Trophoblast cell (in vitro differentiated cells and primary cell): ENCODE data around the gene SLC2A14.
"Not testable (repeated sequence)": the region's sequence is repeated elsewhere in the genome, so short reads cannot be mapped to it uniquely, and the experiment has no call there.

ENCODE experiments used
- DNase-seq, 2 donors: peaks; one replicate each; pipeline ENCODE4 v3.0.0-alpha.2; 2016
- H2AFZ ChIP-seq: 2 replicates; pipeline ENCODE4 v1.6.1; 2013; ENCODE audit warnings: low read length, moderate library complexity, mild to moderate bottlenecking; ENCODE audit not compliant: insufficient read depth, poor library complexity
- H2AK5ac ChIP-seq: 2 replicates; pipeline ENCODE4 v1.6.1; 2013; ENCODE audit warnings: mild to moderate bottlenecking, low read length
- H2BK120ac ChIP-seq: 2 replicates; pipeline ENCODE4 v1.6.1; 2013; ENCODE audit warnings: low read length, mild to moderate bottlenecking, moderate library complexity; ENCODE audit not compliant: insufficient read depth, poor library complexity
- H2BK12ac ChIP-seq: 2 replicates; pipeline ENCODE4 v1.6.1; 2013; ENCODE audit warnings: mild to moderate bottlenecking, low read length, moderate library complexity
- H2BK5ac ChIP-seq: 2 replicates; pipeline ENCODE4 v1.6.1; 2013; ENCODE audit warnings: low read length, low read depth, moderate library complexity, mild to moderate bottlenecking; ENCODE audit not compliant: poor library complexity
- H3K14ac ChIP-seq: 2 replicates; pipeline ENCODE4 v1.6.1; 2013; ENCODE audit warnings: mild to moderate bottlenecking, low read length
- H3K18ac ChIP-seq: 2 replicates; pipeline ENCODE4 v1.6.1; 2013; ENCODE audit warnings: mild to moderate bottlenecking, low read length
- H3K23ac ChIP-seq: 2 replicates; pipeline ENCODE4 v1.6.1; 2013; ENCODE audit warnings: low read length
- H3K27ac ChIP-seq: 2 replicates; pipeline ENCODE4 v1.5.1; 2013; ENCODE audit warnings: low read depth, mild to moderate bottlenecking, inconsistent platforms, low read length, moderate library complexity
- H3K27me3 ChIP-seq: 2 replicates; pipeline ENCODE4 v1.6.1; 2013; ENCODE audit warnings: inconsistent platforms, mild to moderate bottlenecking, low read length, moderate library complexity; ENCODE audit not compliant: insufficient read depth
- H3K36me3 ChIP-seq, 2 experiments: 1 replicate in 1 of 2; 2 replicates in 1 of 2; pipeline ENCODE4 v1.6.1; 2013; ENCODE audit warnings: low read length in 2 of 2, mild to moderate bottlenecking in 2 of 2, moderate library complexity in 1 of 2; ENCODE audit not compliant: insufficient read depth in 2 of 2, control insufficient read depth in 1 of 2
- H3K4ac ChIP-seq: 2 replicates; pipeline ENCODE4 v1.6.1; 2013; ENCODE audit warnings: low read depth, mild to moderate bottlenecking, low read length, moderate library complexity
- H3K4me1 ChIP-seq, 2 experiments: 1 replicate in 1 of 2; 2 replicates in 1 of 2; pipeline ENCODE4 v1.6.1; 2013; ENCODE audit warnings: low read length in 2 of 2, mild to moderate bottlenecking in 2 of 2, moderate library complexity in 1 of 2; ENCODE audit not compliant: insufficient read depth in 2 of 2, control insufficient read depth in 1 of 2
- H3K4me2 ChIP-seq: 2 replicates; pipeline ENCODE4 v1.6.1; 2013; ENCODE audit warnings: inconsistent platforms, mild to moderate bottlenecking, low read length, moderate library complexity
- H3K4me3 ChIP-seq: 2 replicates; pipeline ENCODE4 v1.5.1; 2013; ENCODE audit warnings: mild to moderate bottlenecking, low read depth, low read length, inconsistent platforms
- H3K79me1 ChIP-seq: one replicate; pipeline ENCODE4 v1.6.1; 2013; ENCODE audit warnings: low read length
- H3K79me2 ChIP-seq: 2 replicates; pipeline ENCODE4 v1.6.1; 2013; ENCODE audit warnings: low read length, mild to moderate bottlenecking; ENCODE audit not compliant: control insufficient read depth, insufficient read depth, poor library complexity
- H3K9ac ChIP-seq: 2 replicates; pipeline ENCODE4 v1.6.1; 2013; ENCODE audit warnings: mild to moderate bottlenecking, low read length
- H3K9me3 ChIP-seq: 2 replicates; pipeline ENCODE4 v1.6.1; 2013; ENCODE audit warnings: low read depth, mild to moderate bottlenecking, control low read depth, inconsistent platforms, low read length; ENCODE audit not compliant: insufficient read depth
- H4K12ac ChIP-seq: 2 replicates; pipeline ENCODE4 v1.6.1; 2013; ENCODE audit warnings: low read depth, mild to moderate bottlenecking, low read length, moderate library complexity
- H4K8ac ChIP-seq: 2 replicates; pipeline ENCODE4 v1.6.1; 2013; ENCODE audit warnings: low read depth, mild to moderate bottlenecking, low read length, moderate library complexity
- H4K91ac ChIP-seq: one replicate; pipeline ENCODE4 v1.6.1; 2013; ENCODE audit warnings: low read depth, mild to moderate bottlenecking, low read length, moderate library complexity
- WGBS: extraction: QIAGEN DNeasy Blood & Tissue Kit; methylation state at CpG from one replicate; pipeline ENCODE4 v1.1.7; 2013; ENCODE audit warnings: missing lambda C conversion rate; ENCODE audit not compliant: insufficient read length, insufficient coverage; ENCODE audit errors: extremely low coverage; 5-methylcytosine and 5-hydroxymethylcytosine counted together

The SLC2A14 gene

DNA sequence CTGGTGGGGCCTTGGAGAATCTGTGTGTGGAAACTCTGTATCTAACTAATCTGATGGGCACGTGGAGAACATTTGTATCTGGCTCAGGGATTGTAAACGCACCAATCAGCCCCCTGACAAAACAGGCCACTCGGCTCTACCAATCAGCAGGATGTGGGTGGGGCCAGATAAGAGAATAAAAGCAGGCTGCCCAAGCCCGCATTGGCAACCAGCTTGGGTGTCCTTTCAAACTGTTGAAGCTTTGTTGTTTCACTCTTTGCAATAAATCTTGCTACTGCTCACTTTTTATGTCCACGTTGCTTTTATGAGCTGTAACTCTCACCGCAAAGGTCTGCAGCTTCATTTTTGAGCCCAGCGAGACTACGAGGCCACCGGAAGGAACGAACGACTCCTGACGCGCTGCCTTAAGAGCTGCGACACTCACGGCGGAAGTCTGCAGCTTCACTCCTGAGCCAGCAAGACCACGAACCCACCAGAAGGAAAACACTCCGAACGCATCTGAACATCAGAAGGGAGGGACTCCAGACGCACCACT lies 9.8 kb downstream of the SLC2A14 start:
- H2BK120ac ChIP-seq, H4K91ac ChIP-seq, H4K12ac ChIP-seq, H3K23ac ChIP-seq, H2BK5ac ChIP-seq, DNase-seq, H3K27ac ChIP-seq, H3K79me2 ChIP-seq, H3K4ac ChIP-seq, H3K18ac ChIP-seq, H3K14ac ChIP-seq, H4K8ac ChIP-seq, H3K36me3 ChIP-seq, H3K4me3 ChIP-seq, H2AK5ac ChIP-seq, H3K9me3 ChIP-seq, H3K9ac ChIP-seq, H2AFZ ChIP-seq, H3K4me2 ChIP-seq, H3K27me3 ChIP-seq: not testable (repeated sequence)
- Histone ChIP-seq H3K4me1 (peaks cover 8 to 12% of the 10 kb centered on the region in 2 experiments), H2BK12ac (peak overlapping the region; percentile 12), H3K79me1 (peaks cover 16% of the 10 kb centered on the region)
- WGBS, result no CpG with 5 or more reads among the region's 20 CpGs

DNA sequence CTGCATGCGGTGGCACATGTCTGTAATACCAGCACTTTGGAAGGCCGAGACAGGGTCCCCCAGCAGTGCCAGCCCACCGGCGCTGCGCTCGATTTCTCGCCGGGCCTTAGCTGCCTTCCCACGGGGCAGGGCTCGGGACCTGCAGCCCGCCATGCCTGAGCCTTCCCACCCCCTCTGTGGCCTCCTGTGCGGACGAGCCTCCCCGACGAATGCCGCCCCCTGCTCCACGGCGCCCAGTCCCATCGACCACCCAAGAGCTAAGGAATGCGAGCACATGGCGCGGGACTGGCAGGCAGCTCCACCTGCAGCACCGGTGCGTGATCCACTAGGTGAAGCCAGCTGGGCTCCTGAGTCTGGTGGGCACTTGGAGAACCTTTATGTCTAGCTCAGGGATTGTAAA lies 10.4 kb downstream of the SLC2A14 start:
- not testable (repeated sequence) for H2BK5ac ChIP-seq, H3K27me3 ChIP-seq, DNase-seq, H2AFZ ChIP-seq, H3K79me2 ChIP-seq, H3K4me2 ChIP-seq, H3K9ac ChIP-seq, H3K27ac ChIP-seq, H3K23ac ChIP-seq, H2BK120ac ChIP-seq, H3K36me3 ChIP-seq, H3K14ac ChIP-seq, H4K91ac ChIP-seq, H3K4ac ChIP-seq, H3K4me3 ChIP-seq, H3K9me3 ChIP-seq, H4K8ac ChIP-seq, H4K12ac ChIP-seq
- no CpG with 5 or more reads among the region's 24 CpGs for WGBS
- Histone ChIP-seq H3K18ac (peak overlapping the region; percentile 14), H2AK5ac (peak overlapping the region; percentile 64), H2BK12ac (peak overlapping the region; percentile 42), H3K4me1 (peaks cover 8 to 12% of the 10 kb centered on the region in 2 experiments), H3K79me1 (peaks cover 18% of the 10 kb centered on the region)

DNA sequence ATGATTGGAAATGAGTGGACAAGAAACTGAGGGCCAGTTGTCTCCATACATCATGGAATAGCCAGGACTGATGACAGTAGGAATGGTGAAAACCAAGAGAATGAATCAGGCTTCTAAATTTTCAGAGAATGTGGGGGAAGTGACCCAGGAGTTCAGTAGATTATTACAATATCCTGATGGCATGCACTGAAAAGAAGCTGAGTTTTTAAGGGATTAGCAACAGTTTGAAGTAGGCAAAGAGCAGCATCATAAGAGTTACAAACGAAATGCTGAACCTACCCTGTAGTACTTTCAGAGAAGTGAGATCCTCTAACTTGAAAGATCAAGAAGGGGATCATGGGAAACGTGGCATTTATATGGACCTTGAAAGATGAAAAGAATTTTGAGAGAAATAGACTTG lies 13.2 kb downstream of the SLC2A14 start:
- Histone ChIP-seq H2BK120ac (no peak overlapping the region), H3K36me3 (peaks cover 0 to 7% of the 10 kb centered on the region in 2 experiments), H3K4me2 (no peak overlapping the region), H4K12ac (no peak overlapping the region), H3K4me3 (no peak overlapping the region), H4K8ac (no peak overlapping the region), H3K4me1 (peaks cover 11 to 12% of the 10 kb centered on the region in 2 experiments), H4K91ac (no peak overlapping the region), H2AK5ac (no peak overlapping the region), H3K79me2 (no peaks in the 10 kb centered on the region), H3K9ac (no peak overlapping the region), H3K4ac (no peak overlapping the region), H3K79me1 (peaks cover 20% of the 10 kb centered on the region), H3K14ac (no peak overlapping the region), H2BK5ac (no peak overlapping the region), H3K18ac (no peak overlapping the region), H3K27ac (peak overlapping the region; percentile 92), H3K9me3 (no peaks in the 10 kb centered on the region), H2AFZ (no peak overlapping the region), H3K27me3 (no peaks in the 10 kb centered on the region), H2BK12ac (no peak overlapping the region), H3K23ac (no peak overlapping the region)
- peak in 1 of 2 donors; percentile 53 for DNase-seq
- no CpG with 5 or more reads among the region's 2 CpGs for WGBS

DNA sequence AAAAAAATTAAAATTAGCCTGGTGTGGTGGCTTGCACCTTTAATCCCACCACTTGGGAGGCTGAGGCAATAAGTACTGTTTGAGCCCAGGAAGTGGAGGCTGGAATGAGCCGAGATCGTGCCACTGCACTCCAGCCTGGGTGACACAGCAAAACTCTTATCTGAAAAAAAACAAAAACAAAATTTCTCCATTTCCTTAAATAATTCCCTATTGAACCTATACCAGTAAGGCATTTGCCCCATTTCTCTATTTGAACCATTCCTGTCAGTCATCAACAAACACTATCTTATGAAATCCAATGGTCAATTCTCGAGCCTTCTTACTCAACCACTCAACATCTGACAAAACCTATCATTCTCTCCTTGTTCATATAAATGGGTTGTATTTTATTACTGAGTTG lies 14.7 kb downstream of the SLC2A14 start:
- H3K9me3 ChIP-seq, result no peaks in the 10 kb centered on the region
- no peak overlapping the region for H2AFZ ChIP-seq
- no peak overlapping the region for H3K4ac ChIP-seq
- peak overlapping the region; percentile 65 for H4K91ac ChIP-seq
- peak overlapping the region; percentile 93 for H2BK12ac ChIP-seq
- peaks cover 24% of the 10 kb centered on the region for H3K79me1 ChIP-seq
- peak overlapping the region; percentile 27 for H2BK120ac ChIP-seq
- H3K27ac ChIP-seq, result no peak overlapping the region
- H3K4me3 ChIP-seq, result no peak overlapping the region
- peaks cover 8 to 11% of the 10 kb centered on the region in 2 experiments for H3K4me1 ChIP-seq
- peak overlapping the region; percentile 40 for H3K18ac ChIP-seq
- H3K4me2 ChIP-seq, result no peak overlapping the region
- peak overlapping the region; percentile 15 for H4K8ac ChIP-seq
- no peak overlapping the region for H3K9ac ChIP-seq
- WGBS, result no CpG with 5 or more reads among the region's 3 CpGs
- H2AK5ac ChIP-seq, result peak overlapping the region; percentile 94
- no peaks in the 10 kb centered on the region for H3K27me3 ChIP-seq
- no peak for DNase-seq
- peak overlapping the region; percentile 51 for H3K14ac ChIP-seq
- H3K79me2 ChIP-seq, result no peaks in the 10 kb centered on the region
- H3K36me3 ChIP-seq, result peaks cover 0 to 2% of the 10 kb centered on the region in 2 experiments
- H2BK5ac ChIP-seq, result peak overlapping the region; percentile 64
- no peak overlapping the region for H3K23ac ChIP-seq
- H4K12ac ChIP-seq, result no peak overlapping the region
